GM23248 (cell line): ENCODE results near the gene AGAP1.

ENCODE experiments used
- EZH2 ChIP-seq: fragments of 200-600 bp; sonication (generic); IDR thresholded peaks from 2 replicates; pipeline ENCODE4 v1.6.1; 2018; ENCODE audit warnings: antibody characterized with exemption, mild to moderate bottlenecking; ENCODE audit not compliant: insufficient read depth, poor library complexity, severe bottlenecking
- EZH2phosphoT487 ChIP-seq: fragments of 200-600 bp; sonication (generic); IDR thresholded peaks from 2 replicates; pipeline ENCODE4 v1.6.1; 2018; ENCODE audit warnings: antibody characterized with exemption, moderate library complexity, mild to moderate bottlenecking, low read depth; ENCODE audit not compliant: insufficient read depth

- TF ChIP-seq EZH2: no peak
- TF ChIP-seq EZH2phosphoT487: no peak
These were observed 182.6 kb downstream of the AGAP1 start for GRCh38 chr2:235676536-235676799.
